Upper lobe of right lung (tissue), 1 donor: ENCODE measurements around the gene NUDT2. TPM values are rescaled to one million over a fixed set of nuclear protein-coding genes. Genes with fewer than 3 reads are reported as not detected.
"Not testable (repeated sequence)": the region's sequence is repeated elsewhere in the genome, so short reads cannot be mapped to it uniquely, and the experiment has no call there.

ENCODE experiments used
- ATAC-seq: fragments of 200-7000 bp; cut with Tn5 transposase; one replicate; pipeline ENCODE4 v1.9.1; 2020; ENCODE audit warnings: mild to moderate bottlenecking, moderate library complexity
- DNase-seq: peaks from one replicate; pipeline ENCODE4 v3.0.0-alpha.2; 2020
- H3K27ac ChIP-seq: fragments of 200-600 bp; one replicate; pipeline ENCODE4 v1.8.0; 2022
- H3K27me3 ChIP-seq: fragments of 200-600 bp; one replicate; pipeline ENCODE4 v1.8.0; 2022; ENCODE audit warnings: mild to moderate bottlenecking
- H3K36me3 ChIP-seq: fragments of 200-600 bp; one replicate; pipeline ENCODE4 v1.8.0; 2022
- H3K4me1 ChIP-seq: fragments of 200-600 bp; one replicate; pipeline ENCODE4 v1.8.0; 2022
- H3K4me3 ChIP-seq: fragments of 200-600 bp; one replicate; pipeline ENCODE4 v1.8.0; 2022; ENCODE audit warnings: mild to moderate bottlenecking
- H3K9me3 ChIP-seq: fragments of 200-600 bp; one replicate; pipeline ENCODE4 v1.8.0; 2022
- CTCF ChIP-seq: fragments of 200-600 bp; IDR thresholded peaks from one replicate; pipeline ENCODE4 v1.8.0; 2022; ENCODE audit warnings: antibody characterized with exemption
- intact Hi-C: fragments of 100-400 bp; cut with DNase I; formaldehyde crosslinking; loops from one replicate; pipeline ENCODE4 v1.11.0; 2022
- total RNA-seq: library from RNA; stranded (reverse); fragmentation: NEBNext Ultra II Directional; extraction: Animal tissue kit (Norgen Biotek cat#: 25700); gene quantifications from one replicate; pipeline ENCODE4 v1.2.1, GENCODE V29; 2021
- donor health status: DM: no; HTN: yes; CAD: no; lungs with severe emphysema.

The NUDT2 gene
- total RNA-seq, 1 donor from 2014 or later = 11.5 TPM

DNA sequence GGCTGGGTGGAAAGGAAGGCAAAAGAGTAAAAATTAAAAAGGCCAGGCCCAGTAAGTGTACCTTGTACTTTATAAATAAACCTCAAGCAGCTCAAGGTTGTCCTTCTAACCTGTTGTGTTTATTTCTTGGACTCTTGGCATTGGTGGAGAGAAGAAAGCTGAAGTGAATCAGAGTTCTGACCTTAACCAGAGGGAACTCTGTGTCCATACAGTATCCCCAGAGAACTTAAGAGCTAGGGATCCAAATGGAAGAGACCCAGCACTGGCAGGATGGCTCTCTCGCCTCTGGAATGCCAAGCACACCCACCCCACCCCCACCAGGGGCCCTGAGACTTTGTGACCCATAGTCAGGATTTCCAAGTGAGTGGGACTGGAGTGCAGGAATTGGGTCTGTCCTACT is 14.2 kb downstream of the NUDT2 start:
- TF ChIP-seq CTCF = no peak
- intact Hi-C loops = no loop called here
- H3K27ac ChIP-seq = no peak overlapping the region
- H3K9me3 ChIP-seq = no peaks in the 10 kb centered on the region
- no peaks in the 10 kb centered on the region for H3K27me3 ChIP-seq
- H3K36me3 ChIP-seq = peaks cover 24% of the 10 kb centered on the region
- no peak overlapping the region for H3K4me3 ChIP-seq
- no peak for DNase-seq
- H3K4me1 ChIP-seq = peaks cover 6% of the 10 kb centered on the region
- ATAC-seq = no peak

- H3K9me3 ChIP-seq = no peaks in the 10 kb centered on the region
- H3K4me3 ChIP-seq = no peak overlapping the region
- TF ChIP-seq CTCF = no peak
- intact Hi-C loops = no loop called here
- DNase-seq = no peak
- no peak overlapping the region for H3K27ac ChIP-seq
- peaks cover 5% of the 10 kb centered on the region for H3K4me1 ChIP-seq
- no peak for ATAC-seq
- no peaks in the 10 kb centered on the region for H3K27me3 ChIP-seq
- no peaks in the 10 kb centered on the region for H3K36me3 ChIP-seq
Measured at GRCh38 chr9:34346873-34347799, 17.8 kb downstream of the NUDT2 start.

DNA sequence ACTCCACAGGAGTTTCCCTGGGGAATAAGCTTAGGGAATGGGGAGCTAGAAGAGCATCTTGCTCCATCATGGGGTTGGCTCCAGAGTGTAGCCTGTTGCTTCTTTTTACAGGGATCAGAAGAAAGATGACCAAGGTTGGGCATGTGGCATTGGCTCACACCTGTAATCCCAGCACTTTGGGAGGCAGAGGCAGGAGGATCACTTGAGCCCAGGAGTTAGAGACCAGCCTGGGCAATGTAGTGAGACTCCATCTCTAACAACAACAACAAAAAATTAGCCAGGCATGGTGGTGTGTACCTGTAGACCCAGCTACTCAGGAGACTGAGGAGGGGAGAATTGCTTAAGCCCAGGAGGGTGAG is 18.4 kb downstream of the NUDT2 start:
- no peak for TF ChIP-seq CTCF
- Histone ChIP-seq H3K27ac (no peak overlapping the region), H3K4me1 (no peaks in the 10 kb centered on the region), H3K27me3 (no peaks in the 10 kb centered on the region), H3K36me3 (no peaks in the 10 kb centered on the region), H3K4me3 (no peak overlapping the region), H3K9me3 (no peaks in the 10 kb centered on the region)
- no peak for DNase-seq
- intact Hi-C loops = no loop called here
- ATAC-seq = no peak

GRCh38 chr9:34349324-34349723 is 20.0 kb downstream of the NUDT2 start:
- intact Hi-C loops = no loop called here
- ATAC-seq (no peak), DNase-seq (no peak)
- no peaks in the 10 kb centered on the region for H3K36me3 ChIP-seq
- no peak overlapping the region for H3K27ac ChIP-seq
- H3K4me1 ChIP-seq = no peaks in the 10 kb centered on the region
- no peak overlapping the region for H3K4me3 ChIP-seq
- H3K9me3 ChIP-seq = no peaks in the 10 kb centered on the region
- no peak for TF ChIP-seq CTCF
- no peaks in the 10 kb centered on the region for H3K27me3 ChIP-seq

DNA sequence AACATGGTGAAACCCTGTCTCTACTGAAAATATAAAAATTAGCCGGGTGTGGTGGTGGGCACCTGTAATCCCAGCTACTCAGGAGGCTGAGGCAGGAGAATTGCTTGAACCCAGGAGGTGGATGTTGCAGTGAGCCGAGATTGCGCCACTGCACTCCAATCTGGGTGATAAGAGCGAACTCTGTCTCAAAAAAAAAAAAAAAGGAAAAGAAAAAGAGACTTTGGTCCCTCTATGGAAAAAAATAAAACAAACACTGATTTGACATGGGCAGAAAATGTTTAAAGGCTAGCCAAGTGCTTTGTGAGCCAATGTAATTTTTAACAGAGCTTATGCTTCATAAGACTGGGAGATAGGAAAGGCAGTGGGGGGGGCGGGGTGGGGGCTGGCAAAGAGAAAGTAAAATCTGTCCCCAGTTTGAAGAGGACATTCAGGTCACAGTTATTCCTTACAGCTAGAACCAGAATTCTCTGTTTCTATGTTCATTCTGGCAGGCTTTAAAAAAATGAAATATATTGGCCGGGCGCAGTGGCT is 22.8 kb downstream of the NUDT2 start:
- H3K9me3 ChIP-seq, H3K27ac ChIP-seq, H3K4me1 ChIP-seq, ATAC-seq, intact Hi-C loops, H3K36me3 ChIP-seq, H3K4me3 ChIP-seq, H3K27me3 ChIP-seq, DNase-seq: not testable (repeated sequence)

GRCh38 chr9:34352957-34353356 is 23.6 kb downstream of the NUDT2 start:
- H3K27ac ChIP-seq, H3K4me1 ChIP-seq, H3K9me3 ChIP-seq, H3K4me3 ChIP-seq, DNase-seq, intact Hi-C loops, ATAC-seq, H3K36me3 ChIP-seq, H3K27me3 ChIP-seq: not testable (repeated sequence)
